Coronary artery (tissue), 2 donors: ENCODE data around the gene SYT5.

ENCODE experiments used
- DNase-seq: peaks from one replicate; pipeline ENCODE4 v3.0.0-alpha.2; 2017; ENCODE audit warnings: low spot score
- H3K27ac ChIP-seq, 2 donors: fragments of 200-600 bp; sonication (generic); one replicate each; pipeline ENCODE4 v1.5.1; 2016 to 2019
- H3K4me3 ChIP-seq: fragments of 200-600 bp; sonication (generic); 2 replicates; pipeline ENCODE4 v1.5.1; 2016; ENCODE audit warnings: mild to moderate bottlenecking, moderate library complexity
- CTCF ChIP-seq: fragments of 200-600 bp; sonication (generic); IDR thresholded peaks from one replicate; pipeline ENCODE4 v1.5.1; 2019; ENCODE audit warnings: antibody characterized with exemption

The SYT5 gene

GRCh38 chr19:55199620-55200204 lies 19.6 kb upstream of the SYT5 start:
- TF ChIP-seq CTCF: no peak
- Histone ChIP-seq H3K4me3 (no peak overlapping the region), H3K27ac (no peak overlapping the region)
- no peak for DNase-seq

GRCh38 chr19:55198651-55199050 lies 18.6 kb upstream of the SYT5 start:
- no peak for TF ChIP-seq CTCF
- Histone ChIP-seq H3K27ac (no peak overlapping the region), H3K4me3 (no peak overlapping the region)
- no peak for DNase-seq

DNA sequence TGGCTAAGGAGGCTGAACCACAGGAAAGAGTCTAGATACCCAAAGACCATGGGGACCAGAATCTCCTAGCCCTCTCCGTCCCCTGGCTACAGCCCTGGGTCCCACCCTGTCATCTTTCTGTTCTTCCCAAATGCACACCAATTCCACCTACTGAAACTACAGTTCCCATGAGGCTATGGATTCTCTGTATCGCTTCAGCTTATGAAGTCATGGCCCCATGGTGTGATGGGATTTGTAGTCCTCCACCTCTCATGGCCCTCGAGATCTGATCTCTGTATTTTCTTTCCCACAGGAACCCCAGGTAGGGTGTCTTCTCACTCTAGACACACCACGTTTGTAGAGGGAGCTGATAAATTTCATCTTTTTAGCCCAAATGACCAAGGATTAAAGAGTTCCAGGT lies 17.4 kb upstream of the SYT5 start:
- DNase-seq: no peak
- no peak overlapping the region for H3K4me3 ChIP-seq
- no peak overlapping the region for H3K27ac ChIP-seq
- no peak for TF ChIP-seq CTCF

GRCh38 chr19:55196803-55197202 lies 16.7 kb upstream of the SYT5 start:
- H3K27ac ChIP-seq: no peak overlapping the region
- no peak for TF ChIP-seq CTCF
- H3K4me3 ChIP-seq: no peak overlapping the region
- DNase-seq: no peak

DNA sequence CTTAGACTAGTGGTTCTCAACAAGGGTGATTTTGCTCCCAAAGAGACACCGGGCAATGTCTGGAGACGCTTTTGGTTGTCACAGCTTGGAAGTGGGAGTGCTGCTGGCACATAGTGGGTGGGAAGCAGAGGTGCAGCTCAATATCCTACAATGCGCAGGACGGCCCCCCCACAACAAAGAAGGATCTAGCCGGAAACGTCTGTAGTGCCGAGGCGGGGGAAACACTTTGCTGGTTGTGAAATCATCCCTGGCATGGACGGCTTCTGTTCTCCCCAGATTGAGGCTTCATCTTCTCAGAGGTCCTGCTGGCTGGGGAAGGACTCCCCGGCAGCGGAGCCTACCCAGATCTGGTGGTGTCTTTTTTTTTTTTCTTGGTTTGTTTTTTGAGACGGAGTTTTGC lies 13.4 kb upstream of the SYT5 start:
- H3K4me3 ChIP-seq: no peak overlapping the region
- DNase-seq: no peak
- no peak for TF ChIP-seq CTCF
- H3K27ac ChIP-seq: no peak overlapping the region

DNA sequence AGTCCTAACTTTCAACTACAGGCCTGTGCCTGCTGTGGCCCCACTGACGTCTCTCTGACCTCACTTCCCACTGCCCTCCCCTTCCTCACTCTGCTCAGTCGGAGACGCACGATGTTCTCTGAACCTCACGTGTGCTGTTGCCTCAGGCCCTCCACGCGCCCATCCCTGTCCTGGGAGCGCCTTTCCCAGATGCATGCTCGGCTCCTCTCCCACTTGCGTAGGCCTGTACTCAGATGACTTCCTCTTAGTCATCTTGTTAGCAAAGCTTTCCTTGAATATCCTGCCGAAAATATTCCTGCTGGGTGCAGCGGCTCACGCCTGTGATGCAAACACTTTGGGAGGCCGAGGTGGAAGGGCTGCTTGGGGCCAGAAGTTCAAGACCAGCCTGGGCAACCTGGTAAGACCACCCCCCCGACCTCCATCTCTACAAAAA lies 9.3 kb upstream of the SYT5 start:
- no peak for DNase-seq
- Histone ChIP-seq H3K4me3 (no peak overlapping the region), H3K27ac (no peak overlapping the region)
- TF ChIP-seq CTCF: no peak

- H3K4me3 ChIP-seq: no peak overlapping the region
- no peak for TF ChIP-seq CTCF
- peak overlapping the region in 1 of 2 donors; percentile 53 for H3K27ac ChIP-seq
- DNase-seq: no peak
Measured at GRCh38 chr19:55188625-55189024, 8.5 kb upstream of the SYT5 start.
